GM12878 (cell line): Measurements from ENCODE around the gene TXNL1.

Source experiments
- ESRRA ChIP-seq: IDR thresholded peaks from 2 replicates; pipeline ENCODE4 v1.6.1; 2012; ENCODE audit warnings: mild to moderate bottlenecking, low read length, improper control_type of control experiment
- POLR2AphosphoS5 ChIP-seq: IDR thresholded peaks from 2 replicates; pipeline ENCODE4 v1.6.1; 2011; ENCODE audit warnings: mild to moderate bottlenecking, low read length, inconsistent platforms

GRCh38 chr18:56661360-56662062, 23.1 kb upstream of the TXNL1 start:
- TF ChIP-seq POLR2AphosphoS5 (no peak), ESRRA (no peak)
